OCI-LY1 (cell line): ENCODE results near the gene IPMK.

ENCODE experiments used
- H2AFZ ChIP-seq: fragments of 200-600 bp; sonication (generic), shearing (Covaris generic); 2 replicates; pipeline ENCODE4 v1.6.0; 2014; ENCODE audit warnings: antibody characterized with exemption, mild to moderate bottlenecking, low read length
- H3F3A ChIP-seq: fragments of 200-600 bp; sonication (generic), shearing (Covaris generic); 2 replicates; pipeline ENCODE4 v1.6.0; 2014; ENCODE audit warnings: mild to moderate bottlenecking, antibody characterized with exemption, low read length, moderate library complexity; ENCODE audit not compliant: insufficient read depth
- H3K27ac ChIP-seq: fragments of 200-600 bp; sonication (generic); 2 replicates; pipeline ENCODE4 v1.5.1; 2014; ENCODE audit warnings: low read length, mixed run types, mild to moderate bottlenecking, low read depth; ENCODE audit not compliant: poor library complexity, severe bottlenecking
- H3K27me3 ChIP-seq: fragments of 200-600 bp; sonication (generic); 2 replicates; pipeline ENCODE4 v1.6.0; 2014; ENCODE audit warnings: antibody characterized with exemption, mild to moderate bottlenecking, low read length, moderate library complexity; ENCODE audit not compliant: insufficient read depth
- H3K36me3 ChIP-seq: fragments of 200-600 bp; sonication (generic); 2 replicates; pipeline ENCODE4 v1.6.1; 2014; ENCODE audit warnings: mild to moderate bottlenecking, antibody characterized with exemption, low read length, moderate library complexity, mixed read lengths; ENCODE audit not compliant: insufficient read depth
- H3K4me1 ChIP-seq: fragments of 200-600 bp; sonication (generic); 2 replicates; pipeline ENCODE4 v1.5.1; 2014; ENCODE audit warnings: mild to moderate bottlenecking, low read length, moderate library complexity; ENCODE audit not compliant: insufficient read depth, severe bottlenecking
- H3K4me2 ChIP-seq: fragments of 200-600 bp; sonication (generic), shearing (Covaris generic); 2 replicates; pipeline ENCODE4 v1.6.1; 2014; ENCODE audit warnings: low read length
- H3K4me3 ChIP-seq: fragments of 200-600 bp; sonication (generic); 2 replicates; pipeline ENCODE4 v1.5.1; 2014; ENCODE audit warnings: low read length, low read depth, mild to moderate bottlenecking, mixed read lengths; ENCODE audit not compliant: poor library complexity, severe bottlenecking
- H3K79me2 ChIP-seq: fragments of 200-600 bp; shearing (Covaris generic); 2 replicates; pipeline ENCODE4 v1.6.1; 2016; ENCODE audit warnings: mixed run types, low read length, mixed read lengths; ENCODE audit not compliant: insufficient read depth
- H3K9ac ChIP-seq: fragments of 200-600 bp; sonication (generic), shearing (Covaris generic); 2 replicates; pipeline ENCODE4 v1.6.1; 2014; ENCODE audit warnings: mild to moderate bottlenecking, low read length, mixed read lengths
- H3K9me2 ChIP-seq: fragments of 200-600 bp; sonication (generic), shearing (Covaris generic); 2 replicates; pipeline ENCODE4 v1.6.1; 2014; ENCODE audit warnings: low read depth, mild to moderate bottlenecking, low read length, mixed read lengths
- H3K9me3 ChIP-seq: fragments of 200-600 bp; shearing (Covaris generic); 2 replicates; pipeline ENCODE4 v1.6.1; 2014; ENCODE audit warnings: low read length, mixed read lengths
- H4K20me1 ChIP-seq: fragments of 200-600 bp; sonication (generic), shearing (Covaris generic); 2 replicates; pipeline ENCODE4 v1.6.0; 2016; ENCODE audit warnings: mild to moderate bottlenecking, low read length; ENCODE audit not compliant: insufficient read depth
- CTCF ChIP-seq: fragments of 200-600 bp; sonication (generic), shearing (Covaris generic); IDR thresholded peaks from 2 replicates; pipeline ENCODE4 v1.5.1; 2017; ENCODE audit warnings: mild to moderate bottlenecking, antibody characterized with exemption, low read length, moderate library complexity, mixed read lengths
- EZH2 ChIP-seq: fragments of 200-600 bp; sonication (generic), shearing (Covaris generic); IDR thresholded peaks from 2 replicates; pipeline ENCODE4 v1.8.0; 2017; ENCODE audit warnings: borderline replicate concordance, mixed run types, mild to moderate bottlenecking, antibody characterized with exemption, low read length, moderate library complexity, mixed read lengths

The IPMK gene

DNA sequence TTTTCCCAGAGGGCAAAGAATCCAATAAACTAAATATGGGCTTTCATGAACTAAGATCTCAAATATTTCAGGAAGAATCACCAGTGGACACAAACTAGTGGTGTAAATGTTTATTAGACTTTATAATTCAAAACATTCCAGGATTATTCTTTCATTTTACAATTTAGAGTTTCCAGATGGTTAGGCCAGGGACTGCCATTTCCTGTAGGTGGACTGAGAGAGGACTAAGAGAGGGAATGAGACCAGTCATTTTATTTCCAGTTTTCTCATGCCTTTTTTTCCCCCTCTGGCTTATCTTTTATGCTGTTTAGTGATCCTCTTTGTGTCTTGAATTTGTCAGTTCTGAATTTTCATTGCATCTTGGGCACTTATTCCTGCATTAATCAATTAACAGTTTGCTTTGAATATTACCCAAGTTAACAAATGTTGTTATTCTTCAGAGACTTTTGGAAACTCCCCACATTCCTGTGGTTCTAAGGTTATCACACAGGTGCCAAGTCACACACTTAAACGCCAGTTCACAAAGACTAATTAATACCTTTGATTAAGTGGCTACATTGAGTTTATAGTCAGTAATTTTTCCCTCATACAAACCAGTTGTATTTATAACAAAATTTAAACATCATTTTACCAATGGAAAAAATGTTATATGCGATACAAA lies 13.5 kb upstream of the IPMK start:
- Histone ChIP-seq H3K27ac (peak overlapping the region; percentile 38), H2AFZ (no peak overlapping the region), H3K4me1 (peaks cover 45% of the 10 kb centered on the region), H3K4me3 (no peak overlapping the region), H3K9ac (no peak overlapping the region), H3F3A (peaks cover 4% of the 10 kb centered on the region; the same call in 1 of the 2 replicates), H4K20me1 (no peaks in the 10 kb centered on the region), H3K4me2 (peak overlapping the region; percentile 17; the same call in 1 of the 2 replicates), H3K9me3 (no peaks in the 10 kb centered on the region), H3K36me3 (peaks cover 48% of the 10 kb centered on the region), H3K27me3 (no peaks in the 10 kb centered on the region), H3K9me2 (no peaks in the 10 kb centered on the region), H3K79me2 (0 out of 2 replicates have a peak, but pooled peaks cover 7% of the 10 kb centered on the region)
- TF ChIP-seq EZH2 (no peak), CTCF (no peak)

GRCh38 chr10:58280477-58280876 lies 12.8 kb upstream of the IPMK start:
- Histone ChIP-seq H4K20me1 (no peaks in the 10 kb centered on the region), H3K4me2 (peak overlapping the region; percentile 17; the same call in 1 of the 2 replicates), H3K9ac (no peak overlapping the region), H3K4me3 (no peak overlapping the region), H3K27ac (peak overlapping the region; percentile 38), H2AFZ (no peak overlapping the region), H3F3A (peaks cover 4% of the 10 kb centered on the region; the same call in 1 of the 2 replicates), H3K27me3 (no peaks in the 10 kb centered on the region), H3K9me2 (no peaks in the 10 kb centered on the region), H3K36me3 (peaks cover 48% of the 10 kb centered on the region), H3K79me2 (peaks cover 15% of the 10 kb centered on the region), H3K9me3 (no peaks in the 10 kb centered on the region), H3K4me1 (peaks cover 45% of the 10 kb centered on the region)
- TF ChIP-seq EZH2: no peak
- TF ChIP-seq CTCF: no peak

- Histone ChIP-seq H3K4me2 (no peak overlapping the region), H3K9ac (no peak overlapping the region), H2AFZ (no peak overlapping the region), H3K4me3 (no peak overlapping the region), H3K36me3 (peaks cover 48% of the 10 kb centered on the region), H4K20me1 (no peaks in the 10 kb centered on the region), H3K79me2 (peaks cover 30% of the 10 kb centered on the region), H3F3A (peaks cover 4% of the 10 kb centered on the region; the same call in 1 of the 2 replicates), H3K9me2 (no peaks in the 10 kb centered on the region), H3K27me3 (no peaks in the 10 kb centered on the region), H3K27ac (no peak overlapping the region), H3K4me1 (peaks cover 45% of the 10 kb centered on the region), H3K9me3 (no peaks in the 10 kb centered on the region)
- no peak for TF ChIP-seq EZH2
- TF ChIP-seq CTCF: no peak
Measured at GRCh38 chr10:58278962-58279307, 11.2 kb upstream of the IPMK start.
